Activated CD4-positive, alpha-beta T cell treated with anti-CD3 and anti-CD28 coated beads, Interleukin-2, amount 10 ng/mL, durations not matched to agents 24 days and 14 days (primary cell): ENCODE data around the gene PPAT. TPM values are rescaled to one million over a fixed set of nuclear protein-coding genes. Genes with fewer than 3 reads are reported as not detected.
A peak's percentile ranks its signal among the peaks of the same experiment; 100 is the strongest.
"Not testable (repeated sequence)": the region's sequence is repeated elsewhere in the genome, so short reads cannot be mapped to it uniquely, and the experiment has no call there.

Experiments used
- DNase-seq: peaks from one replicate; pipeline ENCODE4 v3.0.0; 2022
- H3K27ac Mint-ChIP-seq: one replicate; pipeline ENCODE4 v1.8.0; 2022; ENCODE audit warnings: mild to moderate bottlenecking, mixed read lengths
- H3K27me3 Mint-ChIP-seq: one replicate; pipeline ENCODE4 v1.8.0; 2022; ENCODE audit warnings: mixed read lengths
- H3K36me3 Mint-ChIP-seq: one replicate; pipeline ENCODE4 v1.8.0; 2022; ENCODE audit warnings: low read depth, mild to moderate bottlenecking, mixed read lengths
- H3K4me1 Mint-ChIP-seq: one replicate; pipeline ENCODE4 v1.8.0; 2021; ENCODE audit warnings: mixed read lengths
- H3K4me3 Mint-ChIP-seq: one replicate; pipeline ENCODE4 v1.8.0; 2022; ENCODE audit warnings: mild to moderate bottlenecking, moderate library complexity, mixed read lengths
- H3K9me3 Mint-ChIP-seq: one replicate; pipeline ENCODE4 v1.8.0; 2021; ENCODE audit warnings: mixed read lengths
- intact Hi-C: fragments of 100-400 bp; cut with micrococcal nuclease; formaldehyde crosslinking; loops from one replicate; pipeline ENCODE4 v1.15.1; 2023
- total RNA-seq: library from RNA; stranded (reverse); gene quantifications from 2 replicates; pipeline ENCODE4 v1.2.3, GENCODE V29; 2022

Gene PPAT
- total RNA-seq, 1 donor from 2014 or later: 60.8 TPM

DNA sequence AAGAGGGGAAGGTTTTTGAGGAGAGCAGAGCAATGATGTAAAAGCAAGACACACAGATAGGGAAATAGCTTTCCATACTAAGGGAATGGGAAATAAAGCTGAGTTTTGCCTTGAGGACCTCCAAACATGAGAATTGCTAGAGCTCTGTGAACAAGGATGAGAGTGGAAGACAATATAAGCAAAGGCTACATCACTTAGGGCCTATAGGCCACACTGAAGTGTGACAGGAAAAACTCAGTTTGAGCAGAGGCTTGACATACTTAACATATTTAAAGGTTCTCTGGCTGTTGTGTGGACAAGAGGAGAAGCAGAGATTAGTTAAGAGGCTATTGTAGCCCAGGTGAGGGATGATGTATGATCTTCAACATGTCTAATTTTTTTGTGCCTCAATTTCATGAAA lies 26.7 kb upstream of the PPAT start:
- intact Hi-C loops: loop anchor here (10.0 kb wide), 1 partner anchor 193 kb away; no protein-coding TSS in a partner anchor
- no peak for DNase-seq
- Mint-ChIP-seq H3K27me3 (no peaks in the 10 kb centered on the region), H3K27ac (no peak overlapping the region), H3K4me1 (peaks cover 33% of the 10 kb centered on the region), H3K36me3 (peaks cover 63% of the 10 kb centered on the region), H3K9me3 (no peaks in the 10 kb centered on the region), H3K4me3 (no peak overlapping the region)

DNA sequence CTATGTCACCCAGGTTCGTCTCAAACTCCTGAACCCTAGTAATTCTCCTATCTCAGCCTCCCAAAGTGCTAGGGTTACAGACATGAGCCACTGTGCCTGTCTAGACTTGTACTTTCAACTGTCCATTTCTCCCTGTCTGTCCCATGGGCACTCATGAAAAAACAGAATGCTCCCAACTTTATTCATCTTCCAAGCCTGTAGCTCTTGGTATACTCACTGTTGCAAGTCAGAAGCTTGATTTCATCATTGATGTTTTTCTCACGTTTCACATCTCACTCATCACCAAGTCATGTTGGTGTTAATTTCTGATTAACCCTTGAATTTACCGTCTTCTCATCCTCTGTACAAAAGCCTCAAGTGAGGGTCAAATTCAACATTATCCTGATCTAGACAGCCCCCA lies 24.7 kb upstream of the PPAT start:
- intact Hi-C loops: loop anchor here (10.0 kb wide), 1 partner anchor 195 kb away; no protein-coding TSS in a partner anchor
- no peak for DNase-seq
- Mint-ChIP-seq H3K36me3 (peaks cover 74% of the 10 kb centered on the region), H3K9me3 (no peaks in the 10 kb centered on the region), H3K4me3 (no peak overlapping the region), H3K27ac (peak overlapping the region; percentile 58), H3K27me3 (no peaks in the 10 kb centered on the region), H3K4me1 (peaks cover 20% of the 10 kb centered on the region)

DNA sequence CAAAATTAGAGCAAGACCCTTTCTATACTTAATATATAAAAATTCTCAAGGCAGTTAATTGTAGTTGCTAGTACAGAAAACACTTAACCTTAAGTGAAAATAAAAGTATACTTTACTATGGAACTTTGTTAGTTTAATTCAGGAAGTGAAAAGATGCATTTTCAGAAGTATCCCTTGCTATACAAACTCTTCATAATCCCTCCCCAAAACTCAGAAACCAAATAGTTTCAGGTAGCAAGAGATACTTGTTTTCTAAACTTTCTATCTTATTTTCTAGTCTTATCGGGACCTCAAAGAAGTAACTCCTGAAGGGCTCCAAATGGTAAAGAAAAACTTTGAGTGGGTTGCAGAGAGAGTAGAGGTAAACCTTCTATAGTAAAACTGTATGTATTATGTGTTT lies 14.9 kb upstream of the PPAT start:
- Mint-ChIP-seq H3K4me3 (no peak overlapping the region), H3K4me1 (peaks cover 14% of the 10 kb centered on the region), H3K27ac (no peak overlapping the region), H3K9me3 (peaks cover 6% of the 10 kb centered on the region), H3K27me3 (no peaks in the 10 kb centered on the region), H3K36me3 (peaks cover 82% of the 10 kb centered on the region)
- no peak for DNase-seq
- intact Hi-C loops: loop anchor here (2.0 kb wide), 1 partner anchor 14 kb away; the partner anchor contains the start of gene PAICS

DNA sequence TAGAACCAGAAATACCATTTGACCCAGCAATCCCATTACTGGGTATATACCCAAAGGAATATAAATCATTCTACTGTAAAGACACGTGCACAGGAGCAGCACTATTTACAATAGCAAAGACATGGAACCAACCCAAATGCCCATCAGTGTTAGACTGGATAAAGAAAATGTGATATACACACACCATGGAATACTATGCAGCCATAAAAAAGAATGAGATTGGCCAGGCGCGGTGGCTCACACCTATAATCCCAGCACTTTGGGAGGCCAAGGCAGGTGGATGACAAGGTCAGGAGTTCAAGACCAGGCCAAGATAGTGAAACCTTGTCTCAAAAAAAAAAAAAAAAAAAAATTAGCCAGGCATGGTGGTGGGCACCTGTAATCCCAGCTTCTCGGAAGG lies 14.1 kb upstream of the PPAT start:
- H3K4me3 Mint-ChIP-seq, DNase-seq, H3K9me3 Mint-ChIP-seq, H3K27me3 Mint-ChIP-seq, intact Hi-C loops, H3K27ac Mint-ChIP-seq: not testable (repeated sequence)
- Mint-ChIP-seq H3K4me1 (peaks cover 20% of the 10 kb centered on the region), H3K36me3 (peaks cover 80% of the 10 kb centered on the region)

GRCh38 chr4:56448301-56448700 lies 12.9 kb upstream of the PPAT start:
- H3K4me3 Mint-ChIP-seq: no peak overlapping the region
- peaks cover 77% of the 10 kb centered on the region for H3K36me3 Mint-ChIP-seq
- peaks cover 24% of the 10 kb centered on the region for H3K4me1 Mint-ChIP-seq
- intact Hi-C loops: no loop called here
- DNase-seq: no peak
- peaks cover 6% of the 10 kb centered on the region for H3K9me3 Mint-ChIP-seq
- H3K27ac Mint-ChIP-seq: no peak overlapping the region
- no peaks in the 10 kb centered on the region for H3K27me3 Mint-ChIP-seq

DNA sequence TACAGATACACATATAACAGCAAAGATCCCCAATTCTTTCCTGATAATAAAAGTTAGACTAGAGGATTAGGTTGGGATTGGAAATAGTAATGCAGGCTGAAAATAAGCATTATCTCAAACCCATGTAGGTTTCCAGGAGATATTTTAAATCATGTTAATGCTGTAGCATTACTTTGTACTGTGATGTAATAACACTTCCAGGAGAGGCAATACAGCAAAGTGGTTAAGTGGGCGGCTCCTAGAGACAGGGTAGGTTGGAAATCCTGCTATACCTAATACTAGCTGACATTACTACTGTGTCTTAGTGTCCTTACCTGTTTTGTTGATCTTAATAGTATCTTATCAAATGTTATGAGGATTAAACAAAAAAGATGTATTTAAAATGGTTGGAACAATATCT lies 10.3 kb upstream of the PPAT start:
- DNase-seq: no peak

DNA sequence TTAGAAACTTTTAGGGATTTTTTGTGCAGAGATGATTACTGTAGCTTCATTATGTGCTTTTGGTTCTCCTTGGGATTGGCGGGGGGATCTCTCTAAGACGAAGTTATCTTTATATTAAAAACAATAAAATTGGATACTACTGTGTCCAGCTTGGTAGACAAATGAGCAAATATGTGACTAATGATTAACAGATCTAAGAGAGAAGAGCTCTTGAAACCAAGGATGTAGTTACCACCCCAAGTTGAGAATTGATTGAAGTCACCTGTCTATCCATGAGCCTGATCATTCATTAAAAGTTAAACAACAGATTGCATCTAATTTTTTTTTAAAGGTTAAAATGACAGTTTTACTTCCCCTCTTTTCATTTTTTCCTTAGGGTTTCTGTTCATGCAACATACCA lies 9.3 kb upstream of the PPAT start:
- no peak overlapping the region for H3K27ac Mint-ChIP-seq
- intact Hi-C loops: no loop called here
- peaks cover 44% of the 10 kb centered on the region for H3K4me1 Mint-ChIP-seq
- H3K9me3 Mint-ChIP-seq: peaks cover 6% of the 10 kb centered on the region
- no peak overlapping the region for H3K4me3 Mint-ChIP-seq
- H3K36me3 Mint-ChIP-seq: peaks cover 72% of the 10 kb centered on the region
- DNase-seq: no peak
- H3K27me3 Mint-ChIP-seq: no peaks in the 10 kb centered on the region

More for the DNA sequence above, 10.3 kb upstream of the PPAT start:
- no peak overlapping the region for H3K27ac Mint-ChIP-seq
- H3K27me3 Mint-ChIP-seq: no peaks in the 10 kb centered on the region
- peaks cover 37% of the 10 kb centered on the region for H3K4me1 Mint-ChIP-seq
- H3K9me3 Mint-ChIP-seq: peaks cover 6% of the 10 kb centered on the region
- H3K36me3 Mint-ChIP-seq: peaks cover 75% of the 10 kb centered on the region
- intact Hi-C loops: no loop called here
- H3K4me3 Mint-ChIP-seq: no peak overlapping the region

- H3K27me3 Mint-ChIP-seq: no peaks in the 10 kb centered on the region
- H3K9me3 Mint-ChIP-seq: no peaks in the 10 kb centered on the region
- peak overlapping the region; percentile 7 for H3K4me3 Mint-ChIP-seq
- H3K36me3 Mint-ChIP-seq: peaks cover 57% of the 10 kb centered on the region
- DNase-seq: no peak
- peaks cover 54% of the 10 kb centered on the region for H3K4me1 Mint-ChIP-seq
- no peak overlapping the region for H3K27ac Mint-ChIP-seq
- intact Hi-C loops: no loop called here
Measured at GRCh38 chr4:56440983-56441382, 5.6 kb upstream of the PPAT start.

- intact Hi-C loops: loop anchor here (5.0 kb wide), 2 partner anchors 379 to 1041 kb away; partner anchors contain the start of gene TMEM165
- no peak for DNase-seq
- Mint-ChIP-seq H3K36me3 (peaks cover 46% of the 10 kb centered on the region), H3K9me3 (no peaks in the 10 kb centered on the region), H3K4me1 (peaks cover 47% of the 10 kb centered on the region), H3K27me3 (no peaks in the 10 kb centered on the region), H3K4me3 (peak overlapping the region; percentile 34), H3K27ac (no peak overlapping the region)
Measured at GRCh38 chr4:56438766-56439165, 3.4 kb upstream of the PPAT start.

GRCh38 chr4:56434599-56435139 lies 746 bp downstream of the PPAT start:
- Mint-ChIP-seq H3K36me3 (peaks cover 20% of the 10 kb centered on the region), H3K4me3 (peak overlapping the region; percentile 89), H3K4me1 (peaks cover 36% of the 10 kb centered on the region), H3K27ac (peak overlapping the region; percentile 95), H3K27me3 (no peaks in the 10 kb centered on the region), H3K9me3 (no peaks in the 10 kb centered on the region)
- intact Hi-C loops: loop anchor here (1.0 to 5.0 kb wide), 7 partner anchors 9 to 1037 kb away; partner anchors contain the start of genes CEP135, SRP72 and TMEM165
- peak; percentile 82 for DNase-seq

- H3K27me3 Mint-ChIP-seq: no peaks in the 10 kb centered on the region
- H3K36me3 Mint-ChIP-seq: peaks cover 16% of the 10 kb centered on the region
- no peak for DNase-seq
- H3K27ac Mint-ChIP-seq: no peak overlapping the region
- peak overlapping the region; percentile 89 for H3K4me3 Mint-ChIP-seq
- peaks cover 35% of the 10 kb centered on the region for H3K4me1 Mint-ChIP-seq
- no peaks in the 10 kb centered on the region for H3K9me3 Mint-ChIP-seq
- intact Hi-C loops: no loop called here
Measured at GRCh38 chr4:56433280-56433679, 2.1 kb downstream of the PPAT start.

- H3K4me3 Mint-ChIP-seq: no peak overlapping the region
- H3K27ac Mint-ChIP-seq: no peak overlapping the region
- H3K9me3 Mint-ChIP-seq: no peaks in the 10 kb centered on the region
- H3K36me3 Mint-ChIP-seq: peaks cover 13% of the 10 kb centered on the region
- no peak for DNase-seq
- peaks cover 31% of the 10 kb centered on the region for H3K4me1 Mint-ChIP-seq
- intact Hi-C loops: no loop called here
- no peaks in the 10 kb centered on the region for H3K27me3 Mint-ChIP-seq
Measured at GRCh38 chr4:56430203-56430602, 5.2 kb downstream of the PPAT start.

- Mint-ChIP-seq H3K4me1 (peaks cover 21% of the 10 kb centered on the region), H3K4me3 (no peak overlapping the region), H3K27ac (no peak overlapping the region), H3K27me3 (no peaks in the 10 kb centered on the region), H3K36me3 (peaks cover 12% of the 10 kb centered on the region), H3K9me3 (no peaks in the 10 kb centered on the region)
- no peak for DNase-seq
- intact Hi-C loops: no loop called here
Measured at GRCh38 chr4:56427179-56427578, 8.2 kb downstream of the PPAT start.

- DNase-seq: no peak
- peaks cover 10% of the 10 kb centered on the region for H3K36me3 Mint-ChIP-seq
- intact Hi-C loops: no loop called here
- H3K27me3 Mint-ChIP-seq: no peaks in the 10 kb centered on the region
- no peak overlapping the region for H3K27ac Mint-ChIP-seq
- no peaks in the 10 kb centered on the region for H3K9me3 Mint-ChIP-seq
- no peak overlapping the region for H3K4me3 Mint-ChIP-seq
- peaks cover 18% of the 10 kb centered on the region for H3K4me1 Mint-ChIP-seq
Measured at GRCh38 chr4:56426273-56426672, 9.1 kb downstream of the PPAT start.

- Mint-ChIP-seq H3K27ac (no peak overlapping the region), H3K4me1 (peaks cover 12% of the 10 kb centered on the region), H3K36me3 (peaks cover 9% of the 10 kb centered on the region), H3K27me3 (no peaks in the 10 kb centered on the region), H3K4me3 (no peak overlapping the region), H3K9me3 (no peaks in the 10 kb centered on the region)
- intact Hi-C loops: loop anchor here (1.0 to 2.0 kb wide), 2 partner anchors 9 to 411 kb away; no protein-coding TSS in a partner anchor
- no peak for DNase-seq
Measured at GRCh38 chr4:56425518-56425917, 9.9 kb downstream of the PPAT start.
